ENCODE data around the gene TRIM6.
"Not testable (repeated sequence)": the region's sequence is repeated elsewhere in the genome, so short reads cannot be mapped to it uniquely, and the experiment has no call there.

The TRIM6 gene

GRCh38 chr11:5557751-5558150, 38.7 kb upstream of the TRIM6 start:
- no peak for DNase-seq (ENCODE audit: low read depth)
- H3K4me3 ChIP-seq (ENCODE audit: low read depth, low read length) = no peak overlapping the region
- TF ChIP-seq CTCF (conservative IDR thresholded peaks at IDR 0.05; ENCODE audit: low read depth, low read length) = no peak

GRCh38 chr11:5564259-5565019, 32.0 kb upstream of the TRIM6 start:
- H3K4me3 ChIP-seq (ENCODE audit: low read depth, low read length) = no peak overlapping the region
- peak; percentile 26 for DNase-seq (ENCODE audit: low read depth)
- TF ChIP-seq CTCF (conservative IDR thresholded peaks at IDR 0.05; ENCODE audit: low read depth, low read length) = no peak

- no peak overlapping the region for H3K4me3 ChIP-seq (ENCODE audit: low read depth, low read length)
- TF ChIP-seq CTCF (conservative IDR thresholded peaks at IDR 0.05; ENCODE audit: low read depth, low read length) = no peak
- no peak for DNase-seq (ENCODE audit: low read depth)
Measured at GRCh38 chr11:5574654-5575053, 21.8 kb upstream of the TRIM6 start.

- DNase-seq (ENCODE audit: low read depth) = no peak
- no peak overlapping the region for H3K4me3 ChIP-seq (ENCODE audit: low read depth, low read length)
- TF ChIP-seq CTCF (conservative IDR thresholded peaks at IDR 0.05; ENCODE audit: low read depth, low read length) = no peak
Measured at GRCh38 chr11:5575152-5575551, 21.3 kb upstream of the TRIM6 start.

DNA sequence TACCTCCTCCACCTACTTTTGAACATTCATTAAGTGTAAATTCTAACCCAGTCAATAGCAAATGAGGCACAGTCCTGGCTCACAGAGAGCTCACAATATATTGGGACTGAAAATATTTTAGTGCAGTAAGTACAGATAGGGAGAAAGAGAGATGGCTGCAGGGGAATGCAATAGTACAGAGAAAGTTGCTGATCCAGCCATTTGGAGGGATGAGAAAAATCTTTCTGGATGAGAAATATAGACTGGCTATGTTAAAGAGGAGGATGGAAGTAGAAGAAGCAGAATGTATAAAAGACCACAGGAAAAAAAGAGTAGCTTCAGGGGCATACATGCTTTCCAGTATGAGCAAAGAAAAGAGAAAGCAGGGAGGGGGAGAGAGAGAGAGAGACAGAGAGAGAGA, 19.3 kb upstream of the TRIM6 start:
- no peak for TF ChIP-seq CTCF (conservative IDR thresholded peaks at IDR 0.05; ENCODE audit: low read depth, low read length)
- no peak overlapping the region for H3K4me3 ChIP-seq (ENCODE audit: low read depth, low read length)
- no peak for DNase-seq (ENCODE audit: low read depth)

DNA sequence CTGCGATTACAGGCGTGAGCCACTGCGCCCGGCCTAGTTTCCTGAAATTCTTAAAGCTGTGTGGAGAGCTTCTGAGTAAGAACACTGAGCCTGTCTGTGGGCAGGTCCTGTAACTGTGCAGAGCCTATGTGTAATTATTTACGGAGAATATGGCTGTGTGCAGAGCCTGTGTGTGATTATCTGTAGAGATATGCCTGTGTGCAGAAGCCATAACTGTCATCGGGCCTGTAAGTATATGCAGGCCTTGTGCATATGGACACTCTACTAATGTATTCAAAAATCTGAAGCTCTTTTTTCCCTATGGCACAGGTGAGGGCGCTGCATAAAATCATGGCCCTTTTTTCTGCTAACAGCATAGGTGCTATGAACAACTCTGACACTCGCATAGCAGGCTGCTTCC, 15.9 kb upstream of the TRIM6 start, which contains the start of gene OR52B6:
Gene OR52B6, plus strand, starts transcription at position 301 of the 400 bp plus-strand sequence. Its CDS starts 0 bp downstream, at position 301.
- no peak within 1 kb of the TSS for H3K4me3 ChIP-seq (ENCODE audit: low read depth, low read length)
- no peak for DNase-seq (ENCODE audit: low read depth)
- TF ChIP-seq CTCF (conservative IDR thresholded peaks at IDR 0.05; ENCODE audit: low read depth, low read length) = no peak

GRCh38 chr11:5581014-5581413, 15.4 kb upstream of the TRIM6 start:
- no peak overlapping the region for H3K4me3 ChIP-seq (ENCODE audit: low read depth, low read length)
- no peak for TF ChIP-seq CTCF (conservative IDR thresholded peaks at IDR 0.05; ENCODE audit: low read depth, low read length)
- no peak for DNase-seq (ENCODE audit: low read depth)

DNA sequence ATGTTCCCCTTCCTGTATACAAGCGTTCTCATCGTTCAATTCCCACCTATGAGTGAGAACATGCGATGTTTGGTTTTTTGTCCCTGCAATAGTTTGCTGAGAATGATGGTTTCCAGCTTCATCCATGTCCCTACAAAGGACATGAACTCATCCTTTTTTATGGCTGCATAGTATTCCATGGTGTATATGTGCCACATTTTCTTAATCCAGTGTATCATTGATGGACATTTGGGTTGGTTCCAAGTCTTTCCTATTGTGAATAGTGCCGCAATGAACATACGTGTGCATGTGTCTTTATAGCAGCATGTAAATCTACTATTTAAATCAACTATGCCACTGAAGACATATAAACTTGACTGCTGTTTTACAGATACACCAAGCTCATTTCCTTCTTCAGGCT, 12.0 kb upstream of the TRIM6 start:
- not testable (repeated sequence) for H3K4me3 ChIP-seq (ENCODE audit: low read depth, low read length); DNase-seq (ENCODE audit: low read depth)

DNA sequence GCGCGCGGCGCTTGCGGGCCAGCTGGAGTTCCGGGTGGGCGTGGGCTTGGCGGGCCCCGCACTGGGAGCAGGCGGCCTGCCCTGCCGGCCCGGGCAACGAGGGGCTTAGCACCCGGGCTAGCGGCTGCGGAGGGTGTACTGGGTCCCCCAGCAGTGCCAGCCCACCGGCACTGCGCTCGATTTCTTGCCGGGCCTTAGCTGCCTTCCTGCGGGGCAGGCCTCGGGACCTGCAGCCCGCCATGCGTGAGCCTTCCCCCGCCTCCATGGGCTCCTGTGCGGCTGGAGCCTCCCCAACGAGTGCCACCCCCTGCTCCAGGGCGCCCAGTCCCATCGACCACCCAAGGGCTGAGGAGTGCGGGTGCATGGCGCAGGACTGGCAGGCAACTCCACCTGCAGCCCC, 6.5 kb upstream of the TRIM6 start:
- not testable (repeated sequence) for DNase-seq (ENCODE audit: low read depth); H3K4me3 ChIP-seq (ENCODE audit: low read depth, low read length)

Data from choroid plexus epithelial cell (primary cell).